Measurements from ENCODE around the gene PLCB3.

Gene PLCB3

GRCh38 chr11:64266339-64266738 is 15.0 kb downstream of the PLCB3 start:
- no peak for DNase-seq (ENCODE audit: low read depth)

- no peak for DNase-seq (ENCODE audit: low read depth)
Observed at GRCh38 chr11:64267207-64267945, 16.0 kb downstream of the PLCB3 start.

GRCh38 chr11:64268025-64268892 is 16.9 kb downstream of the PLCB3 start:
- DNase-seq (ENCODE audit: low read depth): peak; percentile 68

- DNase-seq (ENCODE audit: low read depth): no peak
Observed at GRCh38 chr11:64268893-64269539, 17.7 kb downstream of the PLCB3 start.

GRCh38 chr11:64269540-64270220 is 18.4 kb downstream of the PLCB3 start:
- peak; percentile 96 for DNase-seq (ENCODE audit: low read depth)

- no peak for DNase-seq (ENCODE audit: low read depth)
Observed at GRCh38 chr11:64275031-64275800, 23.9 kb downstream of the PLCB3 start.

- DNase-seq (ENCODE audit: low read depth): no peak
Observed at GRCh38 chr11:64275841-64276240, 24.5 kb downstream of the PLCB3 start.

- no peak for DNase-seq (ENCODE audit: low read depth)
Observed at GRCh38 chr11:64276653-64277431, 25.5 kb downstream of the PLCB3 start.

GRCh38 chr11:64278576-64279190 is 27.4 kb downstream of the PLCB3 start:
- DNase-seq (ENCODE audit: low read depth): no peak

- no peak for DNase-seq (ENCODE audit: low read depth)
Observed at GRCh38 chr11:64281957-64282770, 30.8 kb downstream of the PLCB3 start.

GRCh38 chr11:64283092-64283491 is 31.8 kb downstream of the PLCB3 start:
- DNase-seq (ENCODE audit: low read depth): no peak

GRCh38 chr11:64284048-64284961 is 33.0 kb downstream of the PLCB3 start, which contains the start of gene BAD:
Gene BAD, minus strand, starts transcription at chr11:64284665. Its CDS starts 297 bp downstream, at chr11:64284368.
- peak; percentile 77 for DNase-seq (ENCODE audit: low read depth)

- no peak for DNase-seq (ENCODE audit: low read depth)
Observed at GRCh38 chr11:64284962-64285884, 33.9 kb downstream of the PLCB3 start, which contains the start of gene GPR137. Gene GPR137, plus strand, starts transcription at chr11:64285848. Its CDS starts 677 bp downstream, at chr11:64286525.

GRCh38 chr11:64285885-64286800 is 34.8 kb downstream of the PLCB3 start:
- DNase-seq (ENCODE audit: low read depth): no peak

- no peak for DNase-seq (ENCODE audit: low read depth)
Observed at GRCh38 chr11:64286801-64287159, 35.5 kb downstream of the PLCB3 start.

Data from CMK (cell line).